H9 (cell line): ENCODE data around the gene CCDC158. TPM values are rescaled to one million over a fixed set of nuclear protein-coding genes. Genes with fewer than 3 reads are reported as not detected.

Source experiments
- DNase-seq: peaks from one replicate; pipeline ENCODE4 v3.0.0-alpha.2; 2017
- H2AFZ ChIP-seq: one replicate; pipeline ENCODE4 v1.6.1; 2013; ENCODE audit warnings: mild to moderate bottlenecking, low read length, control low read depth, moderate library complexity
- H2AK5ac ChIP-seq: 2 replicates; pipeline ENCODE4 v1.6.1; 2013; ENCODE audit warnings: low read length, control low read depth, mixed read lengths; ENCODE audit not compliant: insufficient read length
- H2BK120ac ChIP-seq: one replicate; pipeline ENCODE4 v1.6.1; 2013; ENCODE audit warnings: low read depth, mild to moderate bottlenecking, low read length, control low read depth, inconsistent platforms; ENCODE audit not compliant: poor library complexity, severe bottlenecking
- H2BK12ac ChIP-seq: 2 replicates; pipeline ENCODE4 v1.6.1; 2013; ENCODE audit warnings: low read length, control low read depth, mixed read lengths, low read depth; ENCODE audit not compliant: insufficient read length
- H2BK15ac ChIP-seq: 2 replicates; pipeline ENCODE4 v1.6.1; 2013; ENCODE audit warnings: low read depth, low read length, control low read depth
- H2BK20ac ChIP-seq: one replicate; pipeline ENCODE4 v1.6.1; 2013; ENCODE audit warnings: low read depth, mild to moderate bottlenecking, low read length, control low read depth, inconsistent platforms; ENCODE audit not compliant: poor library complexity, severe bottlenecking
- H2BK5ac ChIP-seq: 2 replicates; pipeline ENCODE4 v1.6.1; 2013; ENCODE audit warnings: low read length, control low read depth, mixed read lengths; ENCODE audit not compliant: insufficient read length
- H3K14ac ChIP-seq: 2 replicates; pipeline ENCODE4 v1.6.1; 2013; ENCODE audit warnings: low read length, control low read depth; ENCODE audit not compliant: insufficient read depth
- H3K18ac ChIP-seq: 2 replicates; pipeline ENCODE4 v1.6.1; 2013; ENCODE audit warnings: low read depth, mild to moderate bottlenecking, mixed read lengths, low read length, control low read depth; ENCODE audit not compliant: insufficient read length
- H3K23ac ChIP-seq: 2 replicates; pipeline ENCODE4 v1.6.1; 2013; ENCODE audit warnings: low read length, control low read depth, mixed read lengths, low read depth; ENCODE audit not compliant: insufficient read length
- H3K23me2 ChIP-seq: 2 replicates; pipeline ENCODE4 v1.6.1; 2013; ENCODE audit warnings: low read depth, mild to moderate bottlenecking, mixed read lengths, low read length, control low read depth; ENCODE audit not compliant: insufficient read length, poor library complexity, severe bottlenecking
- H3K27ac ChIP-seq: 2 replicates; pipeline ENCODE4 v1.5.1; 2013; ENCODE audit warnings: low read length, control low read depth, mixed read lengths, low read depth; ENCODE audit not compliant: insufficient read length
- H3K27me3 ChIP-seq: 2 replicates; pipeline ENCODE4 v1.6.1; 2013; ENCODE audit warnings: low read length, control low read depth, inconsistent platforms; ENCODE audit not compliant: insufficient read depth
- H3K4ac ChIP-seq: 2 replicates; pipeline ENCODE4 v1.6.1; 2013; ENCODE audit warnings: low read depth, mild to moderate bottlenecking, control low read depth, inconsistent platforms, low read length, moderate library complexity
- H3K4me1 ChIP-seq: 2 replicates; pipeline ENCODE4 v1.6.1; 2013; ENCODE audit warnings: low read length, control low read depth, inconsistent platforms; ENCODE audit not compliant: insufficient read depth
- H3K4me2 ChIP-seq: 2 replicates; pipeline ENCODE4 v1.6.1; 2013; ENCODE audit warnings: low read length, control low read depth, mixed read lengths; ENCODE audit not compliant: insufficient read length, insufficient read depth
- H3K56ac ChIP-seq: 2 replicates; pipeline ENCODE4 v1.6.1; 2013; ENCODE audit warnings: low read depth, mild to moderate bottlenecking, mixed read lengths, low read length, control low read depth; ENCODE audit not compliant: insufficient read length
- H3K79me1 ChIP-seq: 2 replicates; pipeline ENCODE4 v1.6.1; 2013; ENCODE audit warnings: low read depth, mild to moderate bottlenecking, moderate library complexity, low read length, control low read depth, inconsistent platforms; ENCODE audit not compliant: insufficient read depth, poor library complexity, severe bottlenecking
- H3K79me2 ChIP-seq: 2 replicates; pipeline ENCODE4 v1.6.1; 2013; ENCODE audit warnings: low read length, control low read depth, inconsistent platforms; ENCODE audit not compliant: insufficient read depth
- H3K9ac ChIP-seq: 2 replicates; pipeline ENCODE4 v1.6.1; 2013; ENCODE audit warnings: low read length, control low read depth, mixed read lengths; ENCODE audit not compliant: insufficient read length; ENCODE audit errors: extremely low read depth
- H3K9me3 ChIP-seq: one replicate; pipeline ENCODE4 v1.6.1; 2013; ENCODE audit warnings: low read depth, low read length, inconsistent platforms; ENCODE audit not compliant: control insufficient read depth
- H3T11ph ChIP-seq: one replicate; pipeline ENCODE4 v1.6.1; 2013; ENCODE audit warnings: mild to moderate bottlenecking, low read length, control low read depth, inconsistent platforms
- H4K20me1 ChIP-seq: one replicate; pipeline ENCODE4 v1.6.1; 2013; ENCODE audit not compliant: control insufficient read depth, insufficient read length, insufficient read depth
- H4K5ac ChIP-seq: 2 replicates; pipeline ENCODE4 v1.6.1; 2013; ENCODE audit warnings: low read depth, mild to moderate bottlenecking, mixed read lengths, low read length, control low read depth; ENCODE audit not compliant: insufficient read length
- H4K8ac ChIP-seq: replicated peaks from 2 replicates; pipeline ENCODE4 v1.6.1; 2013; ENCODE audit warnings: low read length, control low read depth, mixed read lengths, low read depth; ENCODE audit not compliant: insufficient read length
- H4K91ac ChIP-seq: 2 replicates; pipeline ENCODE4 v1.6.1; 2013; ENCODE audit warnings: low read depth, mild to moderate bottlenecking, moderate library complexity, mixed read lengths, low read length, control low read depth; ENCODE audit not compliant: insufficient read length
- H3K27ac Mint-ChIP-seq, 3 experiments: 2 replicates in 2 of 3; 3 replicates in 1 of 3; pipeline ENCODE4 v1.8.0; 2020 to 2021; ENCODE audit warnings: mixed read lengths in 3 of 3, mild to moderate bottlenecking in 1 of 3, moderate library complexity in 1 of 3
- H3K27me3 Mint-ChIP-seq: 2 replicates; pipeline ENCODE4 v1.8.0; 2021; ENCODE audit warnings: low read depth, mild to moderate bottlenecking, moderate library complexity, mixed read lengths
- H3K36me3 Mint-ChIP-seq, 3 experiments: 2 replicates in 2 of 3; 3 replicates in 1 of 3; pipeline ENCODE4 v1.8.0; 2020 to 2021; ENCODE audit warnings: low read depth in 3 of 3, mixed read lengths in 3 of 3; ENCODE audit not compliant: insufficient read depth in 1 of 3
- H3K4me1 Mint-ChIP-seq, 2 experiments: 2 replicates each; pipeline ENCODE4 v1.8.0; 2020; ENCODE audit warnings: mixed read lengths in 2 of 2
- H3K4me3 Mint-ChIP-seq, 2 experiments: 2 replicates in 1 of 2; 3 replicates in 1 of 2; pipeline ENCODE4 v1.8.0; 2020 to 2021; ENCODE audit warnings: mild to moderate bottlenecking in 2 of 2, mixed read lengths in 2 of 2, moderate library complexity in 1 of 2
- H3K9me3 Mint-ChIP-seq, 2 experiments: 2 replicates in 1 of 2; 3 replicates in 1 of 2; pipeline ENCODE4 v1.8.0; 2020; ENCODE audit warnings: mild to moderate bottlenecking in 2 of 2, mixed read lengths in 2 of 2, moderate library complexity in 1 of 2
- CTCF ChIP-seq: fragments of 200-600 bp; sonication (generic); conservative IDR thresholded peaks from 3 replicates; pipeline ENCODE4 v1.8.0; 2021; ENCODE audit warnings: antibody characterized with exemption, mild to moderate bottlenecking
- total RNA-seq: library from RNA; stranded (reverse); gene quantifications from 2 replicates; pipeline ENCODE4 v1.2.1, GENCODE V29; 2021

Gene CCDC158
- total RNA-seq, 1 experiment from 2014 or later = not detected

DNA sequence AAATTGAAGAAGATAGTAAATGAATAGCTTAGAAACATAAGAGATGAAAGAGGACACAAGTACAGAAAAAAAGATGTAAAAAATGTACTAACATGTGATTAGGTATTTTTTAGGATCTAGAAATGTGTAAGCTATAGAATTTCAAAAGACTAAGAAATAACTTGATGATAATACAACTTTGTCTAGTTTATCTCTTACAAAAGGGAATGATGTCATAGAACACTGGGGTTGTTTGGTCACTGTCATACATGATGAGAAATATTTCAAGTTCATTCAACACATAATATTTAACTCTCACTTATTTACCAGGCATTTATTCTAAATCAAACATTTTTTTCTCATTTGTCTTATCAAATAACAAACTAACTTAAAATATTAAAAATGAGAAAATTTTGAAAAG is 95.9 kb downstream of the CCDC158 start:
- Histone ChIP-seq H3K18ac (no peak overlapping the region), H3K14ac (no peak overlapping the region), H2BK12ac (no peak overlapping the region), H4K91ac (no peak overlapping the region), H4K5ac (no peak overlapping the region), H2BK20ac (no peak overlapping the region), H2BK5ac (no peak overlapping the region), H3K79me1 (no peaks in the 10 kb centered on the region), H3K56ac (no peak overlapping the region), H3K4ac (no peak overlapping the region), H2AK5ac (no peak overlapping the region), H4K20me1 (no peaks in the 10 kb centered on the region), H2BK120ac (no peak overlapping the region), H3K27me3 (no peaks in the 10 kb centered on the region), H2AFZ (no peak overlapping the region), H3K9me3 (no peaks in the 10 kb centered on the region), H3K27ac (no peak overlapping the region), H4K8ac (no peak overlapping the region), H3K23me2 (no peaks in the 10 kb centered on the region), H3T11ph (no peak overlapping the region), H3K79me2 (no peaks in the 10 kb centered on the region), H3K4me2 (no peak overlapping the region), H3K9ac (no peak overlapping the region), H3K23ac (no peak overlapping the region), H3K4me1 (no peaks in the 10 kb centered on the region), H2BK15ac (no peak overlapping the region)
- H3K27ac Mint-ChIP-seq = no peak overlapping the region
- no peaks in the 10 kb centered on the region; the same call in 1 of the 2 replicates for H3K27me3 Mint-ChIP-seq
- peaks cover 3 to 20% (median 9%) of the 10 kb centered on the region in 3 experiments; a peak in 5 of 7 replicates for H3K36me3 Mint-ChIP-seq
- DNase-seq = no peak
- H3K4me3 Mint-ChIP-seq = no peak overlapping the region
- no peak for TF ChIP-seq CTCF
- H3K4me1 Mint-ChIP-seq = no peaks in the 10 kb centered on the region
- peaks cover 22 to 41% of the 10 kb centered on the region in 2 experiments for H3K9me3 Mint-ChIP-seq
